OCI-LY1 (cell line): ENCODE data around the gene TNFRSF14.

Experiments used
- H2AFZ ChIP-seq: fragments of 200-600 bp; sonication (generic), shearing (Covaris generic); 2 replicates; pipeline ENCODE4 v1.6.0; 2014; ENCODE audit warnings: antibody characterized with exemption, mild to moderate bottlenecking, low read length
- H3F3A ChIP-seq: fragments of 200-600 bp; sonication (generic), shearing (Covaris generic); 2 replicates; pipeline ENCODE4 v1.6.0; 2014; ENCODE audit warnings: mild to moderate bottlenecking, antibody characterized with exemption, low read length, moderate library complexity; ENCODE audit not compliant: insufficient read depth
- H3K27ac ChIP-seq: fragments of 200-600 bp; sonication (generic); 2 replicates; pipeline ENCODE4 v1.5.1; 2014; ENCODE audit warnings: low read length, mixed run types, mild to moderate bottlenecking, low read depth; ENCODE audit not compliant: poor library complexity, severe bottlenecking
- H3K27me3 ChIP-seq: fragments of 200-600 bp; sonication (generic); 2 replicates; pipeline ENCODE4 v1.6.0; 2014; ENCODE audit warnings: antibody characterized with exemption, mild to moderate bottlenecking, low read length, moderate library complexity; ENCODE audit not compliant: insufficient read depth
- H3K36me3 ChIP-seq: fragments of 200-600 bp; sonication (generic); 2 replicates; pipeline ENCODE4 v1.6.1; 2014; ENCODE audit warnings: mild to moderate bottlenecking, antibody characterized with exemption, low read length, moderate library complexity, mixed read lengths; ENCODE audit not compliant: insufficient read depth
- H3K4me1 ChIP-seq: fragments of 200-600 bp; sonication (generic); 2 replicates; pipeline ENCODE4 v1.5.1; 2014; ENCODE audit warnings: mild to moderate bottlenecking, low read length, moderate library complexity; ENCODE audit not compliant: insufficient read depth, severe bottlenecking
- H3K4me2 ChIP-seq: fragments of 200-600 bp; sonication (generic), shearing (Covaris generic); 2 replicates; pipeline ENCODE4 v1.6.1; 2014; ENCODE audit warnings: low read length
- H3K4me3 ChIP-seq: fragments of 200-600 bp; sonication (generic); 2 replicates; pipeline ENCODE4 v1.5.1; 2014; ENCODE audit warnings: low read length, low read depth, mild to moderate bottlenecking, mixed read lengths; ENCODE audit not compliant: poor library complexity, severe bottlenecking
- H3K79me2 ChIP-seq: fragments of 200-600 bp; shearing (Covaris generic); 2 replicates; pipeline ENCODE4 v1.6.1; 2016; ENCODE audit warnings: mixed run types, low read length, mixed read lengths; ENCODE audit not compliant: insufficient read depth
- H3K9ac ChIP-seq: fragments of 200-600 bp; sonication (generic), shearing (Covaris generic); 2 replicates; pipeline ENCODE4 v1.6.1; 2014; ENCODE audit warnings: mild to moderate bottlenecking, low read length, mixed read lengths
- H3K9me2 ChIP-seq: fragments of 200-600 bp; sonication (generic), shearing (Covaris generic); 2 replicates; pipeline ENCODE4 v1.6.1; 2014; ENCODE audit warnings: low read depth, mild to moderate bottlenecking, low read length, mixed read lengths
- H3K9me3 ChIP-seq: fragments of 200-600 bp; shearing (Covaris generic); 2 replicates; pipeline ENCODE4 v1.6.1; 2014; ENCODE audit warnings: low read length, mixed read lengths
- H4K20me1 ChIP-seq: fragments of 200-600 bp; sonication (generic), shearing (Covaris generic); 2 replicates; pipeline ENCODE4 v1.6.0; 2016; ENCODE audit warnings: mild to moderate bottlenecking, low read length; ENCODE audit not compliant: insufficient read depth
- CTCF ChIP-seq: fragments of 200-600 bp; sonication (generic), shearing (Covaris generic); IDR thresholded peaks from 2 replicates; pipeline ENCODE4 v1.5.1; 2017; ENCODE audit warnings: mild to moderate bottlenecking, antibody characterized with exemption, low read length, moderate library complexity, mixed read lengths
- EZH2 ChIP-seq: fragments of 200-600 bp; sonication (generic), shearing (Covaris generic); IDR thresholded peaks from 2 replicates; pipeline ENCODE4 v1.8.0; 2017; ENCODE audit warnings: borderline replicate concordance, mixed run types, mild to moderate bottlenecking, antibody characterized with exemption, low read length, moderate library complexity, mixed read lengths

The TNFRSF14 gene

GRCh38 chr1:2519029-2519685, 37.0 kb upstream of the TNFRSF14 start:
- Histone ChIP-seq H3K36me3 (peaks cover 73% of the 10 kb centered on the region), H3K9ac (no peak overlapping the region), H3F3A (no peaks in the 10 kb centered on the region), H3K4me2 (no peak overlapping the region), H3K9me3 (no peaks in the 10 kb centered on the region), H2AFZ (no peak overlapping the region), H4K20me1 (no peaks in the 10 kb centered on the region), H3K9me2 (no peaks in the 10 kb centered on the region), H3K4me1 (peaks cover 5% of the 10 kb centered on the region), H3K27me3 (no peaks in the 10 kb centered on the region), H3K79me2 (peaks cover 17% of the 10 kb centered on the region), H3K27ac (no peak overlapping the region), H3K4me3 (no peak overlapping the region)
- TF ChIP-seq CTCF, result no peak
- no peak for TF ChIP-seq EZH2

- no peaks in the 10 kb centered on the region for H3K27me3 ChIP-seq
- no peaks in the 10 kb centered on the region for H3K9me3 ChIP-seq
- no peak overlapping the region for H2AFZ ChIP-seq
- no peaks in the 10 kb centered on the region for H3F3A ChIP-seq
- H3K9me2 ChIP-seq, result no peaks in the 10 kb centered on the region
- no peak overlapping the region for H3K4me2 ChIP-seq
- no peak overlapping the region for H3K9ac ChIP-seq
- TF ChIP-seq EZH2 (no peak), CTCF (no peak)
- H3K36me3 ChIP-seq, result peaks cover 71% of the 10 kb centered on the region
- peaks cover 11% of the 10 kb centered on the region for H3K4me1 ChIP-seq
- no peak overlapping the region for H3K4me3 ChIP-seq
- H3K27ac ChIP-seq, result no peak overlapping the region
- no peaks in the 10 kb centered on the region for H4K20me1 ChIP-seq
- peaks cover 22% of the 10 kb centered on the region for H3K79me2 ChIP-seq
These were observed 36.4 kb upstream of the TNFRSF14 start for GRCh38 chr1:2519729-2520128.

GRCh38 chr1:2520206-2520605, 36.0 kb upstream of the TNFRSF14 start:
- no peak overlapping the region for H3K4me2 ChIP-seq
- H3K27ac ChIP-seq, result no peak overlapping the region
- H3K36me3 ChIP-seq, result peaks cover 66% of the 10 kb centered on the region

More at GRCh38 chr1:2520206-2520605, 36.0 kb upstream of the TNFRSF14 start:
- Histone ChIP-seq H3K27me3 (no peaks in the 10 kb centered on the region), H3K79me2 (peaks cover 27% of the 10 kb centered on the region), H3K4me1 (peaks cover 16% of the 10 kb centered on the region), H3K9me3 (no peaks in the 10 kb centered on the region), H2AFZ (no peak overlapping the region), H3K9me2 (no peaks in the 10 kb centered on the region), H3K4me3 (no peak overlapping the region), H4K20me1 (no peaks in the 10 kb centered on the region), H3K9ac (no peak overlapping the region), H3F3A (no peaks in the 10 kb centered on the region)
- TF ChIP-seq EZH2, result no peak
- no peak for TF ChIP-seq CTCF
